ENCODE data around the gene SMAD6. TPM values are rescaled to one million over a fixed set of nuclear protein-coding genes. Genes with fewer than 3 reads are reported as not detected.
A peak's percentile ranks its signal among the peaks of the same experiment; 100 is the strongest.

SMAD6 gene
- total RNA-seq, 2 donors from 2014 or later = 9.4 to 22.0 TPM

DNA sequence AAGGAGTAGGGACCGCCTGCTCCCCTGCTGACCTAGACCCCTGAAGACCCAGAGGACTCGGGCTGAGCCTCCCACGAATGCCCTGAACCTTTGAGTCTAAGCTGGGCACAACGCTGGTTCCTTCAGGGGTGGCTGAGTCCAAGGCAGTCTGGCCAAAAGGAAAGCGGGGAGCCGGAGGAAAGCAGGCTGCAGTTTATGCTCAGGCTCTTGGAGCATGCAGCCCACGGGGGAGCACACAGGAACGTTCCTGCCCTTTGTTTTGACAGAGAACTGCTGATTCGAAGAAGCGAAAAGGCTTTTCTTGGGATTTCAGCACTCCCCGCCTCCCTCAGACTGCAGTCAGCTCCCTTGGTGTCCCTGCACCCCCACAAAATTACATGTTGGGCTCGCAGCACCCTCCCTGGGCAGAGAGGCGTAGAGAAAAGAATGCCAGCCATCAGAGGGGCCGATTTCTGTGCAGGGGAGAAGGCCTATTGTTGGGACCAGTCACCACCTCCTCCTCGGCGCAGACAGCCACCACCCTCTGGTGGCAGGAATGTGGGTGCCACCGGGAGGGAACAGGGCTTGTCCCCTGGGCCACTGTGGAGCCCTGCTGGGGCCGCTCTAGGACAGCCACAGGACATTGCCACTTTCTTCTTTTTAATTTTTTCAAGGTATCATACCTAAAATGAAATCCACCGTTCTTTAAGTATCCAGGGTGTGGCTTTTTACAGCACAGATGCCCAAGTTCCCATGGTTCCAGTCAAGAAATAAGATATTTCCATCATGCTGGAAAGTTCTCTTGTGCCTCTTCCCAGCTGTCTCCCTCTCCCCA lies 72.2 kb downstream of the SMAD6 start:
- peak; percentile 95 for DNase-seq
- intact Hi-C loops (cut with DNase I) = no loop called here
- no peaks in the 10 kb centered on the region for H3K36me3 ChIP-seq
- no peaks in the 10 kb centered on the region for H3K27me3 ChIP-seq
- H3K4me1 ChIP-seq = peaks cover 21% of the 10 kb centered on the region
- peak; percentile 97 for TF ChIP-seq CTCF (IDR thresholded peaks at IDR 0.05)
- peak overlapping the region; percentile 52 for H3K27ac ChIP-seq
- peak overlapping the region in 1 of 2 donors; percentile 69 for H3K9ac ChIP-seq (ENCODE audit: low read depth in 2 of 2, low read length in 2 of 2)
- H3K9me3 ChIP-seq = no peaks in the 10 kb centered on the region
- no peak overlapping the region for H3K4me3 ChIP-seq

- Histone ChIP-seq H3K27ac (no peak overlapping the region), H3K27me3 (no peaks in the 10 kb centered on the region), H3K4me3 (no peak overlapping the region), H3K4me1 (peaks cover 26% of the 10 kb centered on the region), H3K9ac (ENCODE audit: low read depth in 2 of 2, low read length in 2 of 2) (no peak overlapping the region), H3K9me3 (no peaks in the 10 kb centered on the region), H3K36me3 (no peaks in the 10 kb centered on the region)
- no peak for TF ChIP-seq CTCF (IDR thresholded peaks at IDR 0.05)
- no peak for DNase-seq
- intact Hi-C loops (cut with DNase I) = loop anchor here (5.0 kb wide), 1 partner anchor 72 kb away; no protein-coding TSS in a partner anchor
Measured at GRCh38 chr15:66775127-66776105, 73.4 kb downstream of the SMAD6 start.

- Histone ChIP-seq H3K27ac (no peak overlapping the region), H3K27me3 (no peaks in the 10 kb centered on the region), H3K9me3 (no peaks in the 10 kb centered on the region), H3K36me3 (no peaks in the 10 kb centered on the region), H3K4me3 (no peak overlapping the region), H3K9ac (ENCODE audit: low read depth in 2 of 2, low read length in 2 of 2) (no peak overlapping the region), H3K4me1 (peaks cover 29% of the 10 kb centered on the region)
- DNase-seq = no peak
- intact Hi-C loops (cut with DNase I) = loop anchor here (5.0 kb wide), 1 partner anchor 70 kb away; no protein-coding TSS in a partner anchor
- no peak for TF ChIP-seq CTCF (IDR thresholded peaks at IDR 0.05)
Measured at GRCh38 chr15:66777054-66777453, 75.0 kb downstream of the SMAD6 start.

- Histone ChIP-seq H3K9ac (ENCODE audit: low read depth in 2 of 2, low read length in 2 of 2) (no peak overlapping the region), H3K27me3 (no peaks in the 10 kb centered on the region), H3K4me3 (no peak overlapping the region), H3K36me3 (no peaks in the 10 kb centered on the region), H3K9me3 (no peaks in the 10 kb centered on the region), H3K4me1 (peaks cover 24% of the 10 kb centered on the region), H3K27ac (no peak overlapping the region)
- intact Hi-C loops (cut with DNase I) = loop anchor here (5.0 kb wide), 1 partner anchor 70 kb away; no protein-coding TSS in a partner anchor
- no peak for DNase-seq
- TF ChIP-seq CTCF (IDR thresholded peaks at IDR 0.05) = no peak
Measured at GRCh38 chr15:66777596-66778313, 75.7 kb downstream of the SMAD6 start.

- Histone ChIP-seq H3K27me3 (no peaks in the 10 kb centered on the region), H3K4me3 (no peak overlapping the region), H3K9ac (ENCODE audit: low read depth in 2 of 2, low read length in 2 of 2) (no peak overlapping the region), H3K36me3 (no peaks in the 10 kb centered on the region), H3K27ac (no peak overlapping the region), H3K4me1 (peaks cover 20% of the 10 kb centered on the region), H3K9me3 (no peaks in the 10 kb centered on the region)
- intact Hi-C loops (cut with DNase I) = loop anchor here (5.0 kb wide), 1 partner anchor 69 kb away; no protein-coding TSS in a partner anchor
- DNase-seq = no peak
- no peak for TF ChIP-seq CTCF (IDR thresholded peaks at IDR 0.05)
Measured at GRCh38 chr15:66778314-66778665, 76.3 kb downstream of the SMAD6 start.

All from colonic mucosa (tissue), 4 donors.